ENCODE results near the gene WDR13. TPM values are rescaled to one million over a fixed set of nuclear protein-coding genes. Genes with fewer than 3 reads are reported as not detected.

The WDR13 gene
- total RNA-seq, 2 experiments from 2014 or later: 40.3 to 55.6 TPM

GRCh38 chrX:48616576-48616975, 19.3 kb downstream of the WDR13 start:
- Histone ChIP-seq H3K9me3 (ENCODE audit: low read length) (no peaks in the 10 kb centered on the region), H3K4me3 (ENCODE audit: low read depth, low read length, poor library complexity, severe bottlenecking) (no peak overlapping the region), H4K20me1 (ENCODE audit: insufficient read depth, low read length) (no peaks in the 10 kb centered on the region), H3K27ac (ENCODE audit: low read depth, low read length, poor library complexity, severe bottlenecking) (no peak overlapping the region), H2AFZ (ENCODE audit: low read length) (no peak overlapping the region), H3K9me2 (ENCODE audit: insufficient read depth, low read length) (no peaks in the 10 kb centered on the region), H3K4me2 (ENCODE audit: low read length) (no peak overlapping the region), H3K36me3 (ENCODE audit: insufficient read depth, low read length) (no peaks in the 10 kb centered on the region), H3K79me2 (ENCODE audit: insufficient read depth, low read depth, low read length) (no peaks in the 10 kb centered on the region), H3K4me1 (ENCODE audit: insufficient read depth, low read length, poor library complexity, severe bottlenecking) (no peaks in the 10 kb centered on the region)
- BruUV-seq (replicated peaks): no TSS peak
- CTCF ChIA-PET (ENCODE audit: unreplicated experiment): no interaction called here
- no peak for DNase-seq (ENCODE audit: low spot score)
- TF ChIP-seq CTCF (conservative IDR thresholded peaks at IDR 0.05; ENCODE audit: low read length) (no peak), EZH2phosphoT487 (IDR thresholded peaks at IDR 0.05; ENCODE audit: borderline replicate concordance, low read depth, low read length) (no peak)
- POLR2A ChIA-PET: interaction anchor here (0.6 kb wide), 1 partner anchor 12 kb away, joined by 3 read pairs; no protein-coding TSS in a partner anchor
- intact Hi-C loops (cut with micrococcal nuclease; ENCODE audit: unreplicated experiment): no loop called here

GRCh38 chrX:48617542-48618340, 20.4 kb downstream of the WDR13 start:
- H3K36me3 ChIP-seq (ENCODE audit: insufficient read depth, low read length): no peaks in the 10 kb centered on the region
- no peak overlapping the region for H2AFZ ChIP-seq (ENCODE audit: low read length)
- intact Hi-C loops (cut with micrococcal nuclease; ENCODE audit: unreplicated experiment): no loop called here
- POLR2A ChIA-PET: interaction anchor here (0.6 kb wide), 1 partner anchor 573 kb away, joined by 5 read pairs; no protein-coding TSS in a partner anchor
- no peaks in the 10 kb centered on the region for H3K9me3 ChIP-seq (ENCODE audit: low read length)
- no peaks in the 10 kb centered on the region for H3K79me2 ChIP-seq (ENCODE audit: insufficient read depth, low read depth, low read length)
- TF ChIP-seq EZH2phosphoT487 (IDR thresholded peaks at IDR 0.05; ENCODE audit: borderline replicate concordance, low read depth, low read length): no peak
- TF ChIP-seq CTCF (conservative IDR thresholded peaks at IDR 0.05; ENCODE audit: low read length): no peak
- H3K4me1 ChIP-seq (ENCODE audit: insufficient read depth, low read length, poor library complexity, severe bottlenecking): no peaks in the 10 kb centered on the region
- H4K20me1 ChIP-seq (ENCODE audit: insufficient read depth, low read length): no peaks in the 10 kb centered on the region
- H3K4me2 ChIP-seq (ENCODE audit: low read length): no peak overlapping the region
- BruUV-seq (replicated peaks): no TSS peak
- no peak overlapping the region for H3K4me3 ChIP-seq (ENCODE audit: low read depth, low read length, poor library complexity, severe bottlenecking)
- no peaks in the 10 kb centered on the region for H3K9me2 ChIP-seq (ENCODE audit: insufficient read depth, low read length)
- CTCF ChIA-PET (ENCODE audit: unreplicated experiment): no interaction called here
- no peak for DNase-seq (ENCODE audit: low spot score)
- no peak overlapping the region for H3K27ac ChIP-seq (ENCODE audit: low read depth, low read length, poor library complexity, severe bottlenecking)

All from OCI-LY7 (cell line).